Mesothelial cell of epicardium (in vitro differentiated cells): ENCODE data around the gene AOC2. TPM values are rescaled to one million over a fixed set of nuclear protein-coding genes. Genes with fewer than 3 reads are reported as not detected.
A peak's percentile ranks its signal among the peaks of the same experiment; 100 is the strongest.

Source experiments
- DNase-seq, 2 experiments: peaks; one replicate each; pipeline ENCODE4 v3.0.0; 2021; ENCODE audit warnings: low spot score in 2 of 2; ENCODE audit not compliant: unreplicated experiment in 2 of 2
- H3K27ac Mint-ChIP-seq: 2 replicates; pipeline ENCODE4 v1.8.0; 2021; ENCODE audit warnings: mixed read lengths
- H3K27me3 Mint-ChIP-seq: 2 replicates; pipeline ENCODE4 v1.8.0; 2021; ENCODE audit warnings: low read depth, mixed read lengths
- H3K36me3 Mint-ChIP-seq: 2 replicates; pipeline ENCODE4 v1.8.0; 2021; ENCODE audit warnings: mixed read lengths
- H3K4me1 Mint-ChIP-seq: 2 replicates; pipeline ENCODE4 v1.8.0; 2021; ENCODE audit warnings: mixed read lengths
- H3K4me3 Mint-ChIP-seq: 2 replicates; pipeline ENCODE4 v1.8.0; 2021; ENCODE audit warnings: mild to moderate bottlenecking, moderate library complexity, mixed read lengths
- H3K9me3 Mint-ChIP-seq: 2 replicates; pipeline ENCODE4 v1.8.0; 2021; ENCODE audit warnings: mixed read lengths
- CTCF ChIP-seq: fragments of 200-600 bp; sonication (generic); IDR thresholded peaks from one replicate; pipeline ENCODE4 v1.5.0; 2021; ENCODE audit warnings: antibody characterized with exemption; ENCODE audit not compliant: unreplicated experiment
- total RNA-seq: library from RNA; stranded (reverse); gene quantifications from 3 replicates; pipeline ENCODE4 v1.2.1, GENCODE V29; 2021

AOC2 gene
- total RNA-seq, 1 donor from 2014 or later: 3.4 TPM

DNA sequence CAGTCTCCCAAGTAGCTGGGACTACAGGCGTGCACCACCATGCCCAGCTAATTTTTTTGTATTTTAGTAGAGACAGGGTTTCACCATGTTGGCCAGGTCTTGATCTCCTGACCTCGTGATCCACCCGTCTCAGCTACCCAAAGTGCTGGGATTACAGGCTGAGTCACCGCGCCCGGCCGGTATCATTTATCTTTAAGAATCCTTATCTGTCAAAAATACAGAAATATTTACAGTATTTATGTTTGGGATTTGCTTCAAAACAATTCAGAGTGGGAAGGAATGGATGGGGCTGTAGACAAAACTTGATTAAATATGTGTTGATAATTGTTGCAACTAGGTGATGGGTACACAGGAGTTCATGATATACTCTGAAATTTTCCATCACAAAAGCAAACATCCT is 23.2 kb upstream of the AOC2 start:
- DNase-seq: no peak
- H3K36me3 Mint-ChIP-seq: peaks cover 27% of the 10 kb centered on the region
- no peaks in the 10 kb centered on the region for H3K27me3 Mint-ChIP-seq
- no peak overlapping the region for H3K4me3 Mint-ChIP-seq
- peaks cover 11% of the 10 kb centered on the region for H3K4me1 Mint-ChIP-seq
- no peaks in the 10 kb centered on the region for H3K9me3 Mint-ChIP-seq
- TF ChIP-seq CTCF: no peak
- no peak overlapping the region for H3K27ac Mint-ChIP-seq

- no peak overlapping the region for H3K4me3 Mint-ChIP-seq
- H3K36me3 Mint-ChIP-seq: no peaks in the 10 kb centered on the region
- peaks cover 15% of the 10 kb centered on the region for H3K4me1 Mint-ChIP-seq
- H3K27me3 Mint-ChIP-seq: peaks cover 26% of the 10 kb centered on the region
- no peaks in the 10 kb centered on the region for H3K9me3 Mint-ChIP-seq
- no peak overlapping the region for H3K27ac Mint-ChIP-seq
- no peak for DNase-seq
- no peak for TF ChIP-seq CTCF
Observed at GRCh38 chr17:42827472-42827871, 16.9 kb upstream of the AOC2 start.

DNA sequence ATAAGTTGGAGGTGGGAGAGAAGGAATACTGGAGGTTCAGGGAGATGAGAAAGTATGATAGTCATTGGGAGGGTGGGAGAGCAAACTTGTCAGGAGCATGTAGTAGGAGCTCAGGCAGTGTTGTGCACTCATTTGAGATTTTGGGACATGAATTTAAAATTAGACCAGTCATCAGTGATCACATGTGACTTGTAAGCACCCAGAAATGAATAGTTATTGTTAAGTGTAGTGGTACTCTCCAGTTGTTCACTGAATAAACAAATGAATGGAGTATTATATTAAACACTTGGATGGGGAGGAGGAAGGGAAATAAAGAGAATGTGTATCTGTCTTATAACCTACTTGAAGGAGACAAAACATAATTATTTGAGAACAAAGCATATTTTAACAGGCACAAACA is 13.4 kb upstream of the AOC2 start:
- H3K36me3 Mint-ChIP-seq: peaks cover 2% of the 10 kb centered on the region
- H3K27ac Mint-ChIP-seq: no peak overlapping the region

DNA sequence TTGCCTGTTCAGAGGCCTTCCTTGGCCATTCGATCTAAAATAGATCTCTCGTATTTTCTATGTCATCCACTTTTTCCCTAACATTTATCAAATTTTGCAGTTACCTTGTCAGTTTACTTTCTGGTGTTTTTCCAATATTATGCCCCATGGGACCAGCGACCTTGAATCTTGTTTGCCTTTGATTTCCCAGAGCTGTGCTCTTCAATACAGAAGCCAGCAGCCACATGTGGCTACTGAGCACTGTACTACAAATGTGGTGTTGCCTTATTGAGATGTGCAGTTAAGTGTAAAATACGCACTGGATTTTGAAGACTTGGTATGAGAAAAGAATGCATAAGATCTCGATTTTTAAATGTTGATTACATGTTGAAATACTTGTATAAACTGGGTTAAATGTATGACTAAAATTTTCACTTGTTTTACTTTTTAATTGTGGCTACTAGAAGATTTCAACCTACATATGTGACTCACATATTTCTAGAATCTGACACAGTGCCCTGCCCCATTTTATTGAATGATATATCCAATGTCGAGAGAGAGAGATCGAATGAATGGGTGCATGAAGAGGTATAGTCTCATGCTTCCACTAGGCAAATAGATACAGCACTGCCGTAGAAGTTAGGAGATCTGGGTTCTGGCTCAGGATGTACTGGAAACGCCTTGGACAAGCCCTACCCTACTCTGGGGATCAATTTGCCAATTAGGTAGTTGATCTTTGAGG is 12.0 kb upstream of the AOC2 start:
- peaks cover 20% of the 10 kb centered on the region for H3K27me3 Mint-ChIP-seq
- peak overlapping the region; percentile 92 for H3K4me3 Mint-ChIP-seq
- no peak for DNase-seq
- H3K27ac Mint-ChIP-seq: peak overlapping the region; percentile 98
- peaks cover 8% of the 10 kb centered on the region for H3K36me3 Mint-ChIP-seq
- TF ChIP-seq CTCF: no peak
- no peaks in the 10 kb centered on the region for H3K9me3 Mint-ChIP-seq
- H3K4me1 Mint-ChIP-seq: peaks cover 19% of the 10 kb centered on the region

More for the DNA sequence above, 13.4 kb upstream of the AOC2 start:
- Mint-ChIP-seq H3K4me1 (peaks cover 19% of the 10 kb centered on the region), H3K27me3 (peaks cover 26% of the 10 kb centered on the region), H3K4me3 (peak overlapping the region; percentile 24), H3K9me3 (no peaks in the 10 kb centered on the region)
- no peak for DNase-seq
- TF ChIP-seq CTCF: no peak

DNA sequence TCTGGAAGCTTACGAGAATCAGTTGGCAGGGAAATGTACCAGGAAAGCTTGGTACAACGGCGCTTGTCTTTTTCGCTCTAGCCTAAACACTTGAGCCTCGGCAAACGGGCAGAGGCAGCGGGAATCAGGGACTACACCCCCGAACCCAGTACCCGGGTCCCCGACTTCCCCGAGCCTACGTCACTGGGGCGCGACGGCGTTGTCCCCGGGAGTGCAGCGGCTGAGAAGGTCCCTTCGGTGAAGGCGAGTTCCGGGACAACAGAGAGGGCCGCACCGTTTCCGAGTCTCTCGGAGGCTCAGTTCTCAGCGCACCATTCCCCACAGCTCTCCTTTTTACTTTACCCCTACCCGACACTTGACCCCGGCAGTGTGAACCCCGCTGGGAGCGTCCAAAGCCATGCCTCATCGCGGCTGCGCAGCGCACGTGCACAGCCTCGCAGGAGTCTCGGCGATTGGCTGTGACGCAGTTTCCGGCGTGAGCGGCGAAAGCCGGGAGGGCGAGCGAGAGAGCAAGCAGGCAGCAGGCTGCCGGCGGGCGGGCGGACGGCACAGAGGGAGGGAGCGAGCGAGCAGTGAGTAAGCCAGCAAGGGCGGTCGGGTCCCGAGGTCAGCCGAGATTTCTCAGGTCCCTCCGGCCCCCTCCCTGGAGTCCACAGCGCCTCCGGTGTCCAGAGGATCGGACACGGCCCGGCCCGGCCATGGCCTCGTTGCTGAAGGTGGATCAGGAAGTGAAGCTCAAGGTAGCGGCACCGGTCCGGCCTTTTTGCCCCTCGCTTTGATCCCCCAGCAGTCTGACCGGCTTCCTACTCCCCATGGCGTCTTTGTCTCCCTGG is 11.2 kb upstream of the AOC2 start, which contains the start of gene PSME3:
TSS of gene PSME3 (plus strand) at position 464 of the 833 bp plus-strand sequence. CDS start at position 699, 235 bp downstream.
- Mint-ChIP-seq H3K4me1 (peaks cover 19% of the 10 kb centered on the region), H3K36me3 (peaks cover 12% of the 10 kb centered on the region), H3K9me3 (no peaks in the 10 kb centered on the region), H3K27me3 (peaks cover 12% of the 10 kb centered on the region), H3K27ac (peak within 1 kb of the TSS; percentile 98), H3K4me3 (peak within 1 kb of the TSS; percentile 92)
- peak; percentile 73 to 89 for DNase-seq
- TF ChIP-seq CTCF: no peak
